K562 (cell line): ENCODE data around the gene CCDC106. TPM values are rescaled to one million over a fixed set of nuclear protein-coding genes. Genes with fewer than 3 reads are reported as not detected.
A peak's percentile ranks its signal among the peaks of the same experiment; 100 is the strongest.

ENCODE experiments used
- CCAR2 ChIP-seq: fragments of 200-400 bp; formaldehyde crosslinking; IDR thresholded peaks from 2 replicates; pipeline ENCODE4 v1.6.1; 2017; ENCODE audit warnings: mild to moderate bottlenecking, low read depth, low read length
- FOS ChIP-seq: IDR thresholded peaks from 3 replicates; pipeline ENCODE4 v1.6.1; 2011; ENCODE audit not compliant: insufficient read length; ENCODE audit errors: extremely low read depth
- GATA2 ChIP-seq: sonication (generic); formaldehyde crosslinking; IDR thresholded peaks from 2 replicates; pipeline ENCODE4 v1.4.0; 2020; ENCODE audit warnings: mild to moderate bottlenecking, missing genetic modification reagents
- PTBP1 ChIP-seq: fragments of 200-400 bp; formaldehyde crosslinking; IDR thresholded peaks from 2 replicates; pipeline ENCODE4 v1.6.1; 2017; ENCODE audit warnings: low read depth, low read length
- PURB ChIP-seq: sonication (generic); formaldehyde crosslinking; IDR thresholded peaks from 2 replicates; pipeline ENCODE4 v1.9.0; 2021; ENCODE audit warnings: low read depth, mild to moderate bottlenecking, missing genetic modification reagents
- RNF219 ChIP-seq: fragments of 250-450 bp; sonication (Bioruptor Pico); IDR thresholded peaks from 2 replicates; pipeline ENCODE4 v1.5.0; 2022; ENCODE audit warnings: mild to moderate bottlenecking
- polyA plus RNA-seq, 8 experiments: library from polyadenylated mRNA; depleted of rRNA in 4 of 8; stranded (reverse) in 5 of 8; unstranded in 3 of 8; fragments of >200 nt; fragmentation: Nextera tagmentation in 2 of 8; fragmentation: Illumina TruSeq in 1 of 8; extraction: Ambion mirVana in 2 of 8; extraction: Trizol in 1 of 8; gene quantifications; 2 replicates each; pipeline versions ENCODE4 v1.2.1 to v1.2.3, GENCODE V29; 2011 to 2014; ENCODE audit warnings: inconsistent platforms in 1 of 8, missing spikeins in 1 of 8
- total RNA-seq, 7 experiments: library from RNA; depleted of rRNA in 6 of 7; stranded (reverse); fragments of >200 nt in 6 of 7; fragmentation: Illumina TruSeq in 2 of 7; extraction: Trizol in 2 of 7; gene quantifications; 2 replicates each; pipeline versions ENCODE4 v1.2.1 to v1.2.3, GENCODE V29; 2011 to 2021; ENCODE audit warnings: low replicate concordance in 1 of 7
- TF ChIP-seq, protein P1 (sequence below), 3 experiments: fragments of 200-800 bp in 1 of 3; fragments of 250-450 bp in 1 of 3; fragments of 450-650 bp in 1 of 3; sonication (Bioruptor Pico) in 1 of 3; sonication (Bioruptor generic) in 1 of 3; formaldehyde crosslinking in 1 of 3; IDR thresholded peaks; 2 replicates each; pipeline versions ENCODE4 v1.6.1 to v1.8.0; 2016 to 2022; ENCODE audit warnings: mild to moderate bottlenecking in 2 of 3, missing genetic modification characterization in 2 of 3, missing compliant biosample characterization in 1 of 3, moderate library complexity in 1 of 3
- TF ChIP-seq, protein P2 (sequence below): fragments of 450-650 bp; IDR thresholded peaks from 2 replicates; pipeline ENCODE4 v1.6.1; 2016; ENCODE audit warnings: antibody characterized with exemption

CCDC106 gene
- total and polyA plus RNA-seq, 9 of the 15 experiments (the other 6 are each of a cell fraction or from before 2014, with no cell fraction given), result 0.10 to 27.5 (median 15.0) TPM; not detected in 1

DNA sequence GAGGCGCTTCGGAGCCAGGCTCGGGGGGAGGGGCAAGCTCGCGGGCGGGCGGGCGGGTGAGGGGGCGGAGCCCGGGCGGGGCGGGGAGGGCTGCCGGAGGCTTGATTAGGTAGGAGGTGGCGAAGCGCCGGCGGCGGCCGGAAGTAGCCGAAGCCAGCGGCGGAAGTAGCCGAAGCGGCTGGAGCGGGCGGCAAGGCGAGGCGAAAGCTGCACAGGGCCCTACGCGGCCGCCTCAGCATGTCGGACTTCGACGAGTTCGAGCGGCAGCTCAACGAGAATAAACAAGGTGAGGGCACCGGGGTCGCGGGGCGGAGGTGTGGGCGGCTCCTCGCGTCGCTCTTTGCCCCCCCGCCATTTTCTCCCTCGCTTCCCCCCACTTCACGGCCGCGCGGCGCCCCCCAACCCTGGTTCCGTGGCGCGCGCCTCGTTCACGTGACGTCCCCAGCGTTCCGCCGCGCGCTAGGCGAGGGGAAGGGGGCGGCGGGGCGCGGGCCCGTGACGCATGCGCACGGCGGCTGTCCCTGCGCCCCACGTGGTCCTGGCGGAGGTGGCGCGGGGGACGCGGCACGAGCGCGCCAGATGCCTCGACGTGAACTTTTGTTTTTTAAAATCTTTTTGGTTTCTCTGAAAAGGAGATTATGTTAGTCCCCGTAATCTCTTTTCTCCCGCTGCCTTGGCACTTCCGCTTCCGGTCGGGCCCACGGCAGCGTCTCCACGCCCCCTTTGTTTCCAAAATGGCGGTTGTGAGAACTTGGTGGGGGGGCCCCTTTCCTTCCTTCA is 7.0 kb downstream of the CCDC106 start, which contains the start of gene U2AF2 (continued):
- no peak for TF ChIP-seq RNF219 (CRISPR knock-in tag)
- TF ChIP-seq, protein P1, sequence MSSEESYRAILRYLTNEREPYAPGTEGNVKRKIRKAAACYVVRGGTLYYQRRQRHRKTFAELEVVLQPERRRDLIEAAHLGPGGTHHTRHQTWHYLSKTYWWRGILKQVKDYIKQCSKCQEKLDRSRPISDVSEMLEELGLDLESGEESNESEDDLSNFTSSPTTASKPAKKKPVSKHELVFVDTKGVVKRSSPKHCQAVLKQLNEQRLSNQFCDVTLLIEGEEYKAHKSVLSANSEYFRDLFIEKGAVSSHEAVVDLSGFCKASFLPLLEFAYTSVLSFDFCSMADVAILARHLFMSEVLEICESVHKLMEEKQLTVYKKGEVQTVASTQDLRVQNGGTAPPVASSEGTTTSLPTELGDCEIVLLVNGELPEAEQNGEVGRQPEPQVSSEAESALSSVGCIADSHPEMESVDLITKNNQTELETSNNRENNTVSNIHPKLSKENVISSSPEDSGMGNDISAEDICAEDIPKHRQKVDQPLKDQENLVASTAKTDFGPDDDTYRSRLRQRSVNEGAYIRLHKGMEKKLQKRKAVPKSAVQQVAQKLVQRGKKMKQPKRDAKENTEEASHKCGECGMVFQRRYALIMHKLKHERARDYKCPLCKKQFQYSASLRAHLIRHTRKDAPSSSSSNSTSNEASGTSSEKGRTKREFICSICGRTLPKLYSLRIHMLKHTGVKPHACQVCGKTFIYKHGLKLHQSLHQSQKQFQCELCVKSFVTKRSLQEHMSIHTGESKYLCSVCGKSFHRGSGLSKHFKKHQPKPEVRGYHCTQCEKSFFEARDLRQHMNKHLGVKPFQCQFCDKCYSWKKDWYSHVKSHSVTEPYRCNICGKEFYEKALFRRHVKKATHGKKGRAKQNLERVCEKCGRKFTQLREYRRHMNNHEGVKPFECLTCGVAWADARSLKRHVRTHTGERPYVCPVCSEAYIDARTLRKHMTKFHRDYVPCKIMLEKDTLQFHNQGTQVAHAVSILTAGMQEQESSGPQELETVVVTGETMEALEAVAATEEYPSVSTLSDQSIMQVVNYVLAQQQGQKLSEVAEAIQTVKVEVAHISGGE (CRISPR knock-in tag; IDR thresholded peaks at IDR 0.05), result peak in 2 of 3 experiments; percentile 50 to 83; a peak in 1 of 6 replicates
- TF ChIP-seq PURB (CRISPR knock-in tag), result no peak
- TF ChIP-seq, protein P2, sequence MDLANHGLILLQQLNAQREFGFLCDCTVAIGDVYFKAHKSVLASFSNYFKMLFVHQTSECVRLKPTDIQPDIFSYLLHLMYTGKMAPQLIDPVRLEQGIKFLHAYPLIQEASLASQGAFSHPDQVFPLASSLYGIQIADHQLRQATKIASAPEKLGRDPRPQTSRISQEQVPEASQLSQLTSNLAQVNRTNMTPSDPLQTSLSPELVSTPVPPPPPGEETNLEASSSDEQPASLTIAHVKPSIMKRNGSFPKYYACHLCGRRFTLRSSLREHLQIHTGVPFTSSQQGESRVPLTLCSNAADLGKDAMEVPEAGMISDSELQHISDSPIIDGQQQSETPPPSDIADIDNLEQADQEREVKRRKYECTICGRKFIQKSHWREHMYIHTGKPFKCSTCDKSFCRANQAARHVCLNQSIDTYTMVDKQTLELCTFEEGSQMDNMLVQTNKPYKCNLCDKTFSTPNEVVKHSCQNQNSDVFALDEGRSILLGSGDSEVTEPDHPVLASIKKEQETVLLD, result peak; percentile 76; the same call in 1 of the 2 replicates
- no peak for TF ChIP-seq GATA2
- TF ChIP-seq PTBP1, result no peak
- TF ChIP-seq CCAR2, result no peak
- TF ChIP-seq FOS, result no peak
